ENCODE measurements around the gene POFUT2.
"Not testable (repeated sequence)": the region's sequence is repeated elsewhere in the genome, so short reads cannot be mapped to it uniquely, and the experiment has no call there.

POFUT2 gene

DNA sequence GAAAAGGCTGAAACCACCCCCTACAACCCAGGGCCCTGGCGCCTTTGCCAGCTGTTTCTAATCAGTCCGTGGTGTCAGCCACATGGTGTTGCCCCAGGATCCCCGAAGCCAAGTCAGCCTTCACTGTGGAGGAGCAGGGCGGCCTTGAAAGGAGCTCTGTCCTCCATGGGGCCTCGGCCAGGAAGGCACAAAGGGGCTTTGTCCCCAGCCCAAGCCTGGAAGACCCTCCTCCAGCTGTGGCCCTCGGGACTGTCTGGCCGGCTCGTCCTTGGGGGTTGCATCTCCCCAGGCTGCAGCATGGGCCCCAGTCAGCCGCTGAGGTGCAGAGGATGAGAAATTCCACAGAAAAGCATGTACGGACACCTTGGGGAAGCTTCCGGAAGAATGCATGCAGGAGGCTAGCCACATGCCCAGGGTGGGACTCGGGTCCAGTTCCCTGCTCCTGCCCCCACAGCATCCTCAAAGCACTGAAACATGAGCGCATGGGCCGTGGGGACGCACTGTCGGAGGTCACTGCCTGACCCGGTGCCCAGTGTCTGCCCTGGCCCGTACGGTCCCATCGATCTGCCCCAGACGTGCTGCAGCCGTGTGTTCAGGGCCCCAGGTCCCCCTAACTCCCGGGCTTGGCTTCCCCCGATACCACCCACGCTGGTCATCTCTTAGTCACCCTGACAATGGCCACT, 38.6 kb upstream of the POFUT2 start:
- DNase-seq (ENCODE audit: low spot score), result no peak

- DNase-seq (ENCODE audit: low spot score), result no peak
Observed at GRCh38 chr21:45325206-45326168, 37.8 kb upstream of the POFUT2 start.

DNA sequence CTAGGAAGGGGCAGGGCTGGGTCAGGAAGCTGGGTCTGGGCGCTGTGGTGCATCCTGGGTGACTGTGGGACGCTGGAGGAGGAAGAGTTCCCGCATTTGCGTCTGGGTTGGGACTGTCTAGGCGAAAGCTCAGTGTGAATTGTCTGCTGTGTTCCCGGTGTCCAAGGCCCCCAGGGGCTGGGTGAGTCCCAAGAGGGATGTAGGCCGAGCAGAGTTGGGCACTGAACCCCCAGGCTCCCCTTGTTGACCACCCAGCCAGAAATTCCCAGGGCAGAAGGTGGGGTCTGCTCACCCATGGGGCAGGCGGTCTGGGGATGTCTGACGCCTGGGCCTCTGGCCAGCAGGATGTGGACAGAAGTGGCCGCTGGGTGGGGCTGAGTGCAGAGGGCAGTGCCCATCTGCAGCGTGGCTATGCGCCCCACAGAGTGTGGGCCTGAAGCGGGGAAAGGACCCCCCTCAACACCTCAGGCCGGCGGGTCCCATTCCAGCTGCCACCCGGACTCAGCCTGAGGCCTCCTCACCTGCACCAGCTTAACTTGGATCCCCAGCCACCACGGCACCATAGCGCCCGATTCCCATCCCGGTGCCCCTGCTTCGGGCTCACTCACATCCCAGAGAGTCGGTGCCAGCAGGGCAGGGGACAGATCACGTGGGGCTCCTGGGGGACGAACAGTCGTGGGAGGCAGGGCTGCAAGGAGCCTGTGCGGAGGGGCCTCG, 37.0 kb upstream of the POFUT2 start:
- DNase-seq (ENCODE audit: low spot score), result no peak

- DNase-seq (ENCODE audit: low spot score), result no peak
Observed at GRCh38 chr21:45323487-45324311, 36.0 kb upstream of the POFUT2 start.

DNA sequence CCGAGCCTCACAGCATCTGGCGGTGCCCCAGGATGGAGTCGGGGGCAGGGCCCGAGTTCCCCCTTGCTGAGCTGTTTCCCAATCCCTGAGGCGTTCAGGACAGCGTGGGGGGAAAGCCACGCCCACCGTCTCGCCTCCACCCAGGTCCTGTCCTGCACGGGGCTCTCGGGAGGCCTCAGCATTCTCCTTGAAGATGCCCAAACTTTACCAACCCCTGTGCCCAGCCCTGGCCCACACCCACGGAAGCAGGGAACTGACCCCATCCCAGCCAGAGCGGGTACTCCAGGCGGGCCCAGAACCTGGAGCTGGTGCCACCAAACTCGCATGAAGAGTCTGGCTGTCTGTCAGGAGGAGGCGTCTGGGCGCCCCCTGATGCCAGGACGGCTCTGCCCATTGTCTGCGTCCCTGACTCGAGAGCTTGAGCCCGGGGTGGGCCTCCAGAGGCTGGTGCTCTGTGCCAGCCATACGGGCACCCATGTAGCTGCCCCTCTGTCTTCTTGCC, 35.3 kb upstream of the POFUT2 start:
- DNase-seq (ENCODE audit: low spot score), result no peak

DNA sequence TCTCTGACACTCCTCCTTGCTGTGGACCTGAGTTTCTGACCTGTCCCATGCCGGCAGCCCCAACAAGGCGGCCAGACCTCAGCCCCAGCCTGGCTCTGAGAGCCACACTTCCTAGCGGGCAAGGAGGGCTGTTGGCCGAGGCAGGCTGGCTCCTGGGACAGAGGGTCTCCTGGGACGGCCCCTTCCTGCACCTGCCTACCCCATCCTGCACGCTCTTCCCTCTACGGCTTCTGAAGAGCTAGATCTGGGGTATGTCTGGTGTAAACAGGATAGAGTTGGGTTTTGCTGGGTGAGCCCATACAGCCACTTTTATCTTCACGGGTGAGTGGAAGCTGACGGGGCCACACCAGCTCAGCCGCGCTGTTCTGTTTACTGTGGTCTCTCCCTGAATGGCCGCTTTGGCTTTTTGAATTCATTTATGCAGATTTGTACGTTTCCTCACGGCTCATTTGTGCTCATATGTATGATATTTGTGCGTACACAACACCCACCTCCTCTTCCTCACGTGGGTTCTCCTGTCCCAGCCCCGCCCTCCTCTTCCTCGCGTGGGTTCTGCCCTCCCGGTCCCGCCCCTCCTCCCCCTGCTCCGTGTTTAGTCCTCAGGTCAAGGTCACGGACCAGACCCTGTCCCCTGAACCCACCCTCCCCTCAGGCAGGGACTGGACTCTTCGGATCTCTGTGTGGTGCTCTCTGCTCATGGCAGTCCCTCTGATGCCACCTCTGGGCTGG, 34.7 kb upstream of the POFUT2 start:
- no peak for DNase-seq (ENCODE audit: low spot score)

DNA sequence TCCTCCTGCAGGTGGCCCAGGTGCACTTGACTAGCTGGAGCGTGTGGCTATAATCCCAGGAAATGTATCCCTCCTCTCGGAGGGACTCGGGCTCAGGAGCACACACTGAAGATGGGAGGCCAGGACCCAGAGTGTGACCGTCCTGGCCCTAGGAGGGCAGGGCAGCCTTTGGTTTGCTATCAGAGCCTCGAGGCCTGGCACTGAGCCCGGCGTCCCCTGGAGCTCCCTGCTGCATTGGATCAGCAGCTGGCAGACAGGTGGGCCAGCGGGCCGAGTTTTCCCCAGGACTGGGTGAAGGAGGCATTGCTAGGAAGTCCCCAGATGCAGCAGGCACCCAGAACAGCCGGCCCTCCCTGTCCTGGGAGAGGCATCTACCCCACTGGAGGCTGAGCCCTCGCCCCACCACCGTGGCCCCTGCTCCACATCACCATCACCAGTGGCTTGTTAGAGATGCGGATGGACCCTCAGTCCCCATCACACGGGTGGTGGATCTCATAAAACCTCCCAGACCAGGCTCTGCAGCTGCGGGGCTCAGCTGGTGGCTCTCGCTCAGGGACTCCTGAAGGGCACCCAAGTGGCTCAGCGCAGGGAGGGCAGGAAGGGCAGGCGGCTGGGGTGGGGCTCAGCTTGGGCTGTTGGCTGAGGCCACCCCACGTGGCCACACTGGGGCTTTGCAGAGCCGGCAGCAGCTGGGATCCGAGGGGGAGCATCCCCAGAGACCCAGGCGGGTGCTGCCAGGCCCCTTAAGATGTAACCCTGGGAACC, 32.7 kb upstream of the POFUT2 start:
- DNase-seq (ENCODE audit: low spot score), result no peak

DNA sequence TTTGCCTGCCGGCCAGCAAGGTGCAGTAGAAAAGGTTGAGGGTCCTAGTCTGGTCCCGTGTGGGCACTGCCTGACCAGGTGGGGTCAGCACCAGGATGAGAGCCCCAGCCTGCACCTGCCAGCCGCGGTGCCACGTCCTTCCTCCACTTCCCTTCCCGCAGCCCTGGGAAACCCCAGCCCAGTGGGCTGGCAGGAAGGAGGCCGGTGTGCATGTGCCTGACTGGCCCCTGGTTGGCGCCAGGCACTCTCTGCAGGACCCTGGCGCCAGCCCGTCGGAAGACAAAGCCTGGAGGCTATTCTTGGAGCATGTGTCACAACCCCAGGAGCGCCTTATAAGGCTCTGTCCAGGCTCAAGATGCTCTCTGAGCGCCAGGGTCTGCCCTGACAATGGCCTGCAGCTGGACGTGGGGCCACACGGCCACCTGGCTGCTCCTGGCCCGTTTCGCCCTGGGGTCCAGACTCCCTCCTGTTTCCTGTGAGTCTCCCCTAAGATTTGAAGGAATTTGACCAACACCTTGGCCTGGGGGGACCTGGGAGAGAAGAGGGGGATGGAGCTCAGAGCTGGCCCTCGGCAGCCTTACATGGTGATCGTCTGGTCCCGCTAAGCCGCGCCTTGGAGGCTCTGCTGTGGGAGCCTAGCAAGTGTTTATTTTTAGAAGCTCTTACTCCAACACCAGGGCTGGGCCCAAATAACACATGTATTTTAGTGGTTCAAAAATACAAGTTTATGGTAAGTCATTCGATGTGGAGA, 31.9 kb upstream of the POFUT2 start:
- no peak for DNase-seq (ENCODE audit: low spot score)

DNA sequence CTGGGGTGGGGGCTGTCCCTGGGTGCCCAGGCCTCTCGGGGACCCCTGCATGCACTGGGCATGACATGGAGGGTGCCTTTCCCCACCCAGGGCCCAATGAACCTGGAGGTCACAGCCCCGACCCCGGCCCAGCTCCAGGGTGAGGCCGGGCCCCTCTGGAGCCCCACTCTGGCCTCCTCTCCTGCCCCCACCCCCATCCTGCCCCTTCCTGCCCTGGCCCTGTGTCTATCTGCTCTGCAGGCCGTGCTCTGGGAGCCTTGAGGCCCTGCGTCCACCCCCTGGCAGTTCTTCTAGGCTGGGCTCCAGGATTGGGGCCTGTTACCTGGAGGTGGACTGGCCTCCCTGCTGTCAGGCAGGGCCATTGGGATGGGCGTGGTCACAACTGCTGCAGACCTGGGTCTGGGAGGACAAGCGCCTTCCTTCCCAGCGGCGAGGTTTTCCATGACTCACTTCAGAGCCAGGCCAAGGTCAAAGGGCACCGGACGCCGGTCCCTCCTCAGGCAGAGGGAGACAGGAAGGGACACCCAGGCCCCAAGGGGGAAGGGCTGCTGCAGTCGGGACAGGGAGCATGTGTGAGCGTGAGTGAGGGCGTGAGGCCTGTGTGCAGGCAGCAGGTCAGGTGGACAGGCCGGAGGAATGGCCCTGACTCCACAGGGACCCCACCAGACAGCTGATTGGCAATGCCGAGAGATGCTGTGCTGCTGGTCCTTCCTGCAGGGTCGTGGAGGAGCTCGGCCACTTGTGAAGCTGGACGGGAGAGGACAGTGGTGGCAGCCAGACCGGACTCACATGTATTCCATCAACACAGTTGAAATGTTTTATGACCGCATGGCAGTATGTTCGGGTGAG, 31.1 kb upstream of the POFUT2 start:
- no peak for DNase-seq (ENCODE audit: low spot score)

GRCh38 chr21:45318146-45318555, 30.5 kb upstream of the POFUT2 start:
- no peak for DNase-seq (ENCODE audit: low spot score)

DNA sequence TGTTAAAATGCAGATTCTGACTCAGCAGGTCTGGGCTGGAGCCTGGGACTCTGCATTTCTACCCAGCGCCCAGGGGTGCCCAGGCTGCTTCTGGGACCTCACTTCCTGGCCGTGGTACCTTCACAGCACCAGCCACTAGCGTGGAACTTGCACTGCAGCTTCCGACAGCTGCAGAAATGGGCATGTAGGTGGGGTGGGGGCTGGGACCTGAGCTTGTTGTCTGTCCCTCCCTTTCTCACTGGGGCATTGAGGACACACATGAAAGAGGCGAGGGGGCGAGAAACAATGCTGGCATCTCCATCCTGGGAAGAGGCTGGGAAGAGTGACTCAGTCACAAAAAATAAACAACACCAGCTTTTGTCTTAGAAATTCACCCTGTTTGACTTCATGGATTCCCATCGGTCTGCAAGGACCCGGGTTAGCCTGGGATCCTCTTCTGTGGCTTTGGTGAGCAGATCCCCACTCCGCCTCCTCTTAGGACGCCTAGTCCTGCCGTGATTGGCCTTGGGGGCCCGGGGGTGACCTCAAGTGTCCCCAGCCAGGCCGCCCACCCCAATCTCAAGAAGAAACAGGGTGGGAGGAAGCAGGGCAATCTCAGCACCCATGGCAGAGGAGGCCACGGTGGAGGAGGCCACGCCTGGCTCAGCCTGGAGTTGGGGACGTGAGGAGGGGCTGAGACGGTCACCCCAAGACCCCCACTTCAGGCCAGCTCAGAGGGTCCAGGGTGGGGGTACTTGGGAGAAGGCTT, 29.9 kb upstream of the POFUT2 start:
- DNase-seq (ENCODE audit: low spot score), result no peak

GRCh38 chr21:45316871-45317397, 29.2 kb upstream of the POFUT2 start:
- no peak for DNase-seq (ENCODE audit: low spot score)

GRCh38 chr21:45315676-45316470, 28.2 kb upstream of the POFUT2 start:
- DNase-seq (ENCODE audit: low spot score), result not testable (repeated sequence)

GRCh38 chr21:45313682-45314081, 26.0 kb upstream of the POFUT2 start:
- DNase-seq (ENCODE audit: low spot score), result no peak

DNA sequence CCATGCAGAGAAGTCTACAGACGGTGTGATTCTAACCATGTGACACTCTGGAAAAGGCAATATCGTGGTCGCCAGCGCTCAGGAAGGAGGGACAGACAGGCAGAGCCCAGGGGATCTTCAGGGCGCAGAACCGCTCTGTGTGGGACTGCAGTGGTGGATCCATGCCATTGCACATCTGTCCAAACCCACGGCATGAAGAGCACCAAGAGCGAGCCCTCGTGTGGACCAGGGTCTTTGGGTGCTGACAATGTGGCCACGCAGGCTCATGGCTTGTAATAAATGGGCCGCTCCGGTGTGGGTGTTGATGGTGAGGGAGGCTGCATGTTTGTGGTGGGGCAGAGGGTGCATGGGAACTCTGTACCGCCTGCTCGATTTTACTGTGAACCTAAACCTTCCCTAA, 25.3 kb upstream of the POFUT2 start:
- no peak for DNase-seq (ENCODE audit: low spot score)

- DNase-seq (ENCODE audit: low spot score), result no peak
Observed at GRCh38 chr21:45312296-45312695, 24.6 kb upstream of the POFUT2 start.

GRCh38 chr21:45310459-45310858, 22.8 kb upstream of the POFUT2 start:
- DNase-seq (ENCODE audit: low spot score), result no peak

Measured in CD4-positive, alpha-beta T cell treated with Interleukin-2 at 100 ng/mL for 4 hours (primary cell).